SK-N-DZ (cell line): ENCODE results near the gene MTNR1A.
"Not testable (repeated sequence)": the region's sequence is repeated elsewhere in the genome, so short reads cannot be mapped to it uniquely, and the experiment has no call there.

Experiments
- DNase-seq: peaks from one replicate; pipeline ENCODE4 v3.0.0-alpha.2; 2015; ENCODE audit warnings: low spot score

The MTNR1A gene

GRCh38 chr4:186563761-186564160 is 8.4 kb upstream of the MTNR1A start:
- no peak for DNase-seq

- DNase-seq: no peak
These were observed 6.4 kb upstream of the MTNR1A start for GRCh38 chr4:186561748-186562147.

- no peak for DNase-seq
These were observed 5.3 kb upstream of the MTNR1A start for GRCh38 chr4:186560647-186561046.

GRCh38 chr4:186557486-186557885 is 2.1 kb upstream of the MTNR1A start:
- DNase-seq: peak; percentile 66

- DNase-seq: no peak
These were observed 1.7 kb upstream of the MTNR1A start for GRCh38 chr4:186557061-186557460.

GRCh38 chr4:186554539-186554913 is 841 bp downstream of the MTNR1A start:
- DNase-seq: peak; percentile 58

- no peak for DNase-seq
These were observed 1.6 kb downstream of the MTNR1A start for GRCh38 chr4:186553717-186554116.

- DNase-seq: no peak
These were observed 3.5 kb downstream of the MTNR1A start for GRCh38 chr4:186551849-186552248.

DNA sequence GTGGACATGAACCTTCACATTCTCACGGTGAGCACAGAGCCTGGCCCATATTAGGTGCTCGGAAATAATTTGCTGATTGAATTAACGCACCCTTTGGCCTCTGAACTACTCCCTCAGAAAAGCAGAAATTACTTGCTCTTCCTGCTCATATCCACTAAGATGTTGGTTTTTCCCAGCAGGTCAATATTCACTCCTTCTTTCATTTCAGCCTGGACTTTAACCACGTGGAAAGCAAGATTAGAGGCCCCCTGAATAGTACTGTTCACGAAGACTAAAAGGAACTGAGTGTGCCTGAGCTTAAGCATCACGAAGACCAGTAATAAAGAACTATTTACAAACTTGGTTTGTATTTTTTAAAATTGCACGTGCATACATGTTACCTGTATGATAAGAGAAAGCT is 9.9 kb downstream of the MTNR1A start:
- no peak for DNase-seq

DNA sequence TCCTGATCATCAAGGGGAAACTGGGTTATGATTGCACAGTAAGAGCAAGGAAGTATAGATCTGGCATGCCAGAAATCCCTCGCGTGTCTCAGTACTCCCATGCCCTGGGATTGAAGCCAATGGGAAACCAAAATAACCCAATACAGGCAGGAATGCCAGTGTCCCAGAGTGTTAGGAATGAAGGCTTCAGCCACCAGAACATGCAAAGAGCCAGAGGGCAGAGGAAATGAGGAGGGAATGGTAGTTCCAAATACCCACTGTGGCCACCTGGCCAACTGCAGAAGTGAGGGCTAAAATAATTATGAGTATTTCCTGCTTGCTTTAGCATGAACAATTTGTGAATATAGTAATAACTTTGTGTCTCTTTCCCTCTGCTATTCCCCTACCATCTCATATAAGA is 12.2 kb downstream of the MTNR1A start:
- no peak for DNase-seq

- DNase-seq: no peak
These were observed 13.6 kb downstream of the MTNR1A start for GRCh38 chr4:186541801-186542200.

DNA sequence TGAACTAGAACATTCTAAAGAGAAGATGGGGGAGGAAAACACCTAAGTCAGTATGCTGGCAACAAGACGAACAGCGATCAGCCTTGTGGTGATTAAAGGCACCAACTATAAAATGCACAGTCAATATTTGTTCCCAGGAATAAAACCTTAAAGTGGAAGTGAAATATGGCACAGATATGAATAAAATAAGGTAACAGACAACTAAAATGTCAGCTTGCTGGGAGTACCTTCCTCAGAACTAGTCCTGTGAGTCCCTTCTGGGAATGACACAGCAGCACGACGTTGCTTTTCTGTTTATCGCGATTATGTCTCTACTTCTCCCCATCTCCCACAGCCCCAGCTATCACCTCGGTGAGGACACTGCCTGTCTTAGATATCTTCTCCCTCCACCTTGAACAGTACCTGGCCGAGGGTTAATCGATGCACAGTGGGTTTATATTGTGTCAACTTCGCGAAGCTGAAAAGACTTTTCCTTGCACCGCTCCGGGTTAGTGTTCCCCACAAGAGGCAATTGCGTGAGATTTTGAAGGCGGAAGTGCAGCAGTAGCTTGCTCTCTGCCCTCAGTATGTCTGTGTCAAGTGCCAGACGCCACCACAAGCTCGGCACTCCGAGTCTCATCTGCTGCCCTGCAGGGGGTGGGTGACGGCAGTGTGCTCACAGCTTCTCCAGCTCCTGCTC is 17.4 kb downstream of the MTNR1A start:
- DNase-seq: no peak

DNA sequence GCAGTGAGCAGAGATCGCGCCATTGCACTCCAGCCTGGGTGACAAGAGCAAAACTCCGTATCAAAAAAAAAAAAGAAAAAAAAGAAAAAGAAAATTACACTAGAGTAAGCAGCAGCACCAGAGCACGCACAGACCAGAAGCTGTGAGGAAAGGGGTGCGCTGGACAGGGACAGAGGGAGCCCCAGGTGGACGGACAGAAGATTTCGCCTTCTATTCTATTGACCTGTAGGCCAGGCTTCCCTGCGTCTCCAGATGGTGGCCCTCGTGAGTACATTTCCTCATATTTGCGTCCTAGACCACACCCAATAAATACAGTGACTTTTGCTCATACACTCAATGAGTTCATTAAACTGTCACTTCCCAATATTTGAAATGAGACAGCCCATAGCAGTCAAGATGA is 19.1 kb downstream of the MTNR1A start:
- DNase-seq: no peak

DNA sequence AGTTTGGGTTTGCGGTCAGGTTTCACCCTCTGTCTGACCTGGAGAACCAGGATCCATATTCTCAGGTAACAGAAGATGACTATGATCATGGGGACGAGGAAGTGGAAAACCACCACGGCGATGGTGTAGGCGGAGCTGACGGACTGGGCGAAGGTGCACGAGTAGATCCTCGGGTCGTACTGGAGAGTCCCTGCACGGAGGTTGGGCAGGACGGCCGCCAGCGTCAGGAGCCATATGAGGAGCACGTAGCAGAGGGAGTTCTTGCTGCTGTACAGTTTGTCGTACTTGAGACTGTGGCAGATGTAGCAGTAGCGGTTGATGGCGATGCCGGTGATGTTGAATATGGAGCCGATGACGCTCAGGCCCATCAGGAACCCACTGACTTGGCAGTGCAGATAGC is 21.3 kb downstream of the MTNR1A start:
- DNase-seq: no peak

DNA sequence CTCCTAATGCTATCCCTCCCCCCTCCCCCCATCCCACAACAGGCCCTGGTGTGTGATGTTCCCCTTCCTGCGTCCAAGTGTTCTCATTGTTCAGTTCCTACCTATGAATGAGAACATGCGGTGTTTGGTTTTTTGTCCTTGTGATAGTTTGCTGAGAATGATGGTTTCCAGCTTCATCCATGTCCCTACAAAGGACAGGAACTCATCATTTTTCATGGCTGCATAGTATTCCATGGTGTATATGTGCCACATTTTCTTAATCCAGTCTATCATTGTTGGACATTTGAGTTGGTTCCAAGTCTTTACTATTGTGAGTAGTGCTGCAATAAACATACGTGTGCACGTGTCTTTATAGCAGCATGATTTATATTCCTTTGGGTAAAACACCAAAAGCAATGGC is 31.4 kb downstream of the MTNR1A start:
- not testable (repeated sequence) for DNase-seq

- DNase-seq: no peak
These were observed 39.1 kb downstream of the MTNR1A start for GRCh38 chr4:186516287-186516686.

- no peak for DNase-seq
These were observed 41.0 kb downstream of the MTNR1A start for GRCh38 chr4:186514271-186514950.

- not testable (repeated sequence) for DNase-seq
These were observed 50.6 kb downstream of the MTNR1A start for GRCh38 chr4:186504771-186505170.

- DNase-seq: no peak
These were observed 53.1 kb downstream of the MTNR1A start for GRCh38 chr4:186502231-186502630.

- DNase-seq: no peak
These were observed 53.8 kb downstream of the MTNR1A start for GRCh38 chr4:186501554-186501953.

GRCh38 chr4:186500721-186501304 is 54.6 kb downstream of the MTNR1A start:
- DNase-seq: no peak

DNA sequence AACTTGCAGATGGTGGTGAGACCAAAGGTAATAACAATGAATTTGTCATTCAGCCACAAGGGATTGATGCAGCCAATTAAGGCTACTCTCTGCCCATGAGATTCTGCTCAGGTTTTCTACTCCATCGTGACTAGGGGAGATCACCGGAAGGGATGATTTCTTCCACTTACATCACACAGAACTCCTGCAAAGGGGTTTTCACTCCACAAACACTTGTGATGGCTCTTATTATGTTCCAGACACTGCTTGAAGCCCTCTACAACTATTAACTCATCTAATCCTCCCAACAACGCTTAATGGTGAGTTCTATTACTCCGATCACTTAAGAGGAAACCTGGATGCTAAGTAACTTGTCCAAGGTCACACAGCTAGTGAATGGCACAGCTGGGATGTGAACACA is 55.9 kb downstream of the MTNR1A start:
- DNase-seq: no peak

GRCh38 chr4:186497043-186497442 is 58.3 kb downstream of the MTNR1A start:
- no peak for DNase-seq
